AG04449 (cell line): ENCODE data around the gene ZNF155.
A peak's percentile ranks its signal among the peaks of the same experiment; 100 is the strongest.
"Not testable (repeated sequence)": the region's sequence is repeated elsewhere in the genome, so short reads cannot be mapped to it uniquely, and the experiment has no call there.

ENCODE experiments used
- CTCF ChIA-PET: fragments of 350-600 bp; formaldehyde crosslinking; extraction: SDS; loops from one replicate; lab custom pipeline; 2021; ENCODE audit warnings: antibody characterized with exemption; lab: Yijun Ruan, JAX
- POLR2A ChIA-PET: fragments of 400-600, 350-600 bp; formaldehyde crosslinking; extraction: SDS; loops from one replicate; lab custom pipeline; 2020; ENCODE audit warnings: antibody characterized with exemption, inconsistent platforms; lab: Yijun Ruan, JAX
- DNase-seq: peaks from one replicate; pipeline ENCODE4 v3.0.0-alpha.2; 2010; ENCODE audit warnings: low read depth, low spot score
- H3K4me3 ChIP-seq: 2 replicates; pipeline ENCODE4 v1.5.1; 2011; ENCODE audit warnings: low read depth, mild to moderate bottlenecking, control low read depth, low read length
- TF ChIP-seq, protein P1 (sequence below): IDR thresholded peaks from one replicate; pipeline ENCODE4 v1.5.1; 2011; ENCODE audit warnings: mild to moderate bottlenecking, moderate library complexity, low read length, control low read depth, inconsistent platforms; ENCODE audit not compliant: insufficient read depth; ENCODE audit errors: missing control alignments

ZNF155 gene

DNA sequence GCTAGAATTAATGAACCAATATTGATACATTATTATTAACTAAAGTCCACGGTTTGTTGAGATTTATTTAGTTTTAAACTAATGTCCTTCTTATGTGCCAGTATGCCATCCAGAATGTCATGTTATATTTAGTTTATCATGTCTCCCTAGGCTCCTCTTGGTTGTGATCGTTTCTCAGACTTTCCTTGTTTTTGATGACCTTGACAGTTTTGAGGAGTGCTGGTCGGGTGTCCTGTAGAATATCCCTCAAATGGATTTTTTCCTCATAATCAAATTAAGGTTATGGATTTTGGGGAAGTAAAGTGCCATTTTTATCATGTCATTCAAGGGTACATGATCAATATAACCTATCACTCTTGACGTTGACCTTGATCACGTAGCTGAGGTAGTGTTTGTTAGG, 42.8 kb upstream of the ZNF155 start:
- DNase-seq, result no peak
- TF ChIP-seq, protein P1, sequence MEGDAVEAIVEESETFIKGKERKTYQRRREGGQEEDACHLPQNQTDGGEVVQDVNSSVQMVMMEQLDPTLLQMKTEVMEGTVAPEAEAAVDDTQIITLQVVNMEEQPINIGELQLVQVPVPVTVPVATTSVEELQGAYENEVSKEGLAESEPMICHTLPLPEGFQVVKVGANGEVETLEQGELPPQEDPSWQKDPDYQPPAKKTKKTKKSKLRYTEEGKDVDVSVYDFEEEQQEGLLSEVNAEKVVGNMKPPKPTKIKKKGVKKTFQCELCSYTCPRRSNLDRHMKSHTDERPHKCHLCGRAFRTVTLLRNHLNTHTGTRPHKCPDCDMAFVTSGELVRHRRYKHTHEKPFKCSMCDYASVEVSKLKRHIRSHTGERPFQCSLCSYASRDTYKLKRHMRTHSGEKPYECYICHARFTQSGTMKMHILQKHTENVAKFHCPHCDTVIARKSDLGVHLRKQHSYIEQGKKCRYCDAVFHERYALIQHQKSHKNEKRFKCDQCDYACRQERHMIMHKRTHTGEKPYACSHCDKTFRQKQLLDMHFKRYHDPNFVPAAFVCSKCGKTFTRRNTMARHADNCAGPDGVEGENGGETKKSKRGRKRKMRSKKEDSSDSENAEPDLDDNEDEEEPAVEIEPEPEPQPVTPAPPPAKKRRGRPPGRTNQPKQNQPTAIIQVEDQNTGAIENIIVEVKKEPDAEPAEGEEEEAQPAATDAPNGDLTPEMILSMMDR, result no peak
- H3K4me3 ChIP-seq, result no peak overlapping the region
- ChIA-PET CTCF (no interaction called here), POLR2A (no interaction called here)

DNA sequence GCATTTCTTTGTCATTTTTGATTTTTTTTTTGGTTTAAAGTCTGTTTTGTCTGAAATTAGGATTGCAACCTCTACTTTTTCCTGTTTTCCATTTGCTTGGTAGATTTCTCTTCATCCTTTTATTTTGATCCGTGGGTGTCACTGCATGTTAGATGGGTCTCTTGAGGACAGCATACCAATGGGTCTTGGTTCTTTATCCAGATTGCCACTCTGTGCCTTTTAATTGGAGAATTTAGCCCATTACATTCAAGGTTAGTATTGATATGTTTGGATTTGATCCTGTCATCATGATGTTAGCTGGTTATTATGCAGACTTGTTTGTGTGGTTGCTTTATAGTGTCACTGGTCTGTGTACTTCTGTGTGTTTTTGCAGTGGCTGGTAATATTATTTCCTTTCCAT, 36.6 kb upstream of the ZNF155 start:
- DNase-seq, POLR2A ChIA-PET, H3K4me3 ChIP-seq, CTCF ChIA-PET: not testable (repeated sequence)

DNA sequence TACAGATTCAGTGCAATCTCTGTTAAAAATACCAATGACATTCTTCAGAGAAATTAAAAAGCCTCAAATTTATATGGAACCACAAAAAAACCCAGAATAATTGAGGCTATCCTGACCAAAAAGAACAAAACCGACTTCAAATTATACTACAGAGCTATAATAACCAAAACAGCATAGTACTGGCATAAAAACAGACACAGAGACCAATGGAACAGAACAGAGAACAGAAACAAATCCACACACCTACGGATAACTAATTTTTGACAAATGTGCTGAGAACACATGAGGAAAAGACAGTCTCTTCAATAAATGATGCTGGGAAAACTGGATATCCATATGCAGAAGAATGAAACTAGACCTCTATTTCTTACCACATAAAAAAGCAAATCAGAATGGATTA, 34.2 kb upstream of the ZNF155 start:
- POLR2A ChIA-PET, CTCF ChIA-PET, H3K4me3 ChIP-seq, DNase-seq: not testable (repeated sequence)

DNA sequence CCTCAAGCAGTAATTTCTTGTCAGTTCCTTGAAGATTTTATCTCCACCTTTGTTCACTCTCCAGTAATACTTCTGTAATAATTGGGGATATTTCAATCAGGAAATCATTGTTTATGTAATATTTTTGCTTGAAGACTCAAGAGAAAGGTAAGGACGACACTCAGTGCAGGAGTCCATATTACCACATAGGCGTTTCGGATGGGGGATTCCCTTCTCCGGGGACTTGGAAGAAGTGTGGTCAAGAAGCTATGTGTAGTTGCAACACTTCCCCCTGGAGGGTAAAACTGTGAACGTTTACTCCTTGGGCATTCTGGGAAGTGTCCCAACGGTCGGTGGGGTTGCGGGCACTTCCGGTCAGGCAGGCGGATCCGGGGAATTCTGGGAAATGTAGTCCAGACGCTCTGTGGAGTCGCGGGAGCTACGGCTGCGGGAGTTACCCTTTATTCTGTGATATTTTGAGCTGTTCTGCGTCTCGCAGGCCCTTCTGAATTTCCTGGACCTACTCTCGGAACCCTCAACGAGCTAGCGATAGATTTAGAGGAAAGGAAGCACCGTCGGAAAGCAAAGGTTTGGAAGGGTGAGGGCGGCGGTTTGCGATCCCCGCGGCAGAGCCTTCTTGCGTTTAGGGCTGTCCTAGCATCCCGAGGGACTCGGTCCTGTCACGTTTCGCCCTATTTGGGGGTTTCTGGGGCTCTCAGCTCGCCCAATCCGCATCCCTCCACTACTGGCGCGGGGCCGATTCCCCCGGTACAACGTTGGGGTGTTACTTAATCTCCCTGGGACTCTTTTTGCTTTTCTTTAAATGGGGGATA, 32.9 kb upstream of the ZNF155 start, which contains the start of gene ZNF221:
ZNF221 (plus strand) TSS at position 395 of the 812 bp plus-strand sequence. CDS start 11,499 bp downstream, outside the sequence.
- H3K4me3 ChIP-seq, result peak within 1 kb of the TSS; percentile 90
- TF ChIP-seq, protein P1, result peak; percentile 52
- peak; percentile 95 for DNase-seq
- ChIA-PET POLR2A (interaction anchor here (1.5 kb wide), 1 partner anchor 16 kb away, joined by 13 read pairs; the partner anchor contains the start of gene ZNF45), CTCF (interaction anchor here (1.1 to 2.0 kb wide), 3 partner anchors 16 to 205 kb away, joined by 3 to 7 read pairs (median 5); partner anchors contain the start of gene ZNF45)

DNA sequence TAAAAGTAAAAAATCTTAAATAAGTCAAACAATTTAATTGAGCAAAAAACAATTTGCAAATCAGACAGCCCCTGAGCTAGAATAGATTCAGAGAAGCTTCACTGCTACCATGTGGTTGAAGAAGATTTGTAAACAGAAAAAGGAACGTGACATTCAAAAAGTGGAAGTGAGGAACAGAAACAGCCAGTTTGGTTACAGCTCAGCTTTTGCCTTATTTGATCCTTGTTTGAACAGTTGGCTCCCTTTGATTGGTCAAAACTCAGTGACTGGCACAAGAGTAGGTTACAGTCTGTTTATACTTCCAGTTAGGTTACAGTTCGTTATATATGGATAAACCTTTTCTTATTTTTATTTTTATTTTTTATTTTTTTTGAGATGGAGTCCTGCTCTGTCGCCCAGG, 27.2 kb upstream of the ZNF155 start:
- TF ChIP-seq, protein P1, result no peak
- ChIA-PET CTCF (no interaction called here), POLR2A (no interaction called here)
- DNase-seq, result no peak
- no peak overlapping the region for H3K4me3 ChIP-seq

DNA sequence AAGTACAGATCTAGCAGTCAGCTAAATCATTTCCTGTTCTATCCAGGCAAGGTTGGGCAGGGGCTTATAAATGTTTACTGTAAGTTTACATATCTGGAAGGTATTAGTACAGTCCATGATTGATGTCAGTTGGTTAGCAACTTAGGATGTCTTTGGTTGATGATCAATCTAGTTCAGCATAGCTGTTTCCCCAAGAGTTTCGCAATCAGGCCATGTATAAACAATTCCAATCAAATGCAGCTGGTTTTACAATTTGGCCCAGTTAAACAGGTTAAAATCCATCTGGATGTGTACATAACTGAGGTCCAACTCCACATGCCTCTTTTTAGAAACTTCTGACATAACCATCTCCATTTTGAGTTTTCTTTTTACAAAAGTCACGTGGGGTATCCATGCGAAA, 26.1 kb upstream of the ZNF155 start:
- no peak overlapping the region for H3K4me3 ChIP-seq
- POLR2A ChIA-PET, result no interaction called here
- TF ChIP-seq, protein P1, result no peak
- peak; percentile 46 for DNase-seq
- CTCF ChIA-PET, result interaction anchor here (0.8 kb wide), 1 partner anchor 10 kb away, joined by 4 read pairs; no protein-coding TSS in a partner anchor

DNA sequence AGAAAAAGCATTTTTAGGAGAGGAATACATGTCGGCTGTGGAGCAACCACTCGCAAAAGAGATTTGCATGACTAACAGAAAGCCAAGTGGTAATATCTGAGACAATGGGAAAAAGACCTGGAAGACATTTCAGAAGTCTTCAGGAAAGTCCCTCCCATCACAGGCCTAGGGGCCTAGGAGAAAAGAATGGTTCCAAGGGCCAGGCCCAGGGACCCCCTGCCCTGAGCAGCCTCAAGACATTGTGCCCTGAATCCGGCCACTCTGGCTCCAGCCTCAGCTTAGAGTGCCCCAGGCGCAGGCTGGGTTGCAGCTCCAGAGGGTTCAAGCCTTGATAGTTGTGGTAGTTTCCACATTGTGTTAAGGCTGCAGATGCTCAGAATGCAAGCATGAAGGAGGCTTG, 23.6 kb upstream of the ZNF155 start:
- DNase-seq, result no peak
- CTCF ChIA-PET, result no interaction called here
- TF ChIP-seq, protein P1, result no peak
- no peak overlapping the region for H3K4me3 ChIP-seq
- POLR2A ChIA-PET, result no interaction called here
